ENCODE results near the gene FIS1.
"Not testable (repeated sequence)": the region's sequence is repeated elsewhere in the genome, so short reads cannot be mapped to it uniquely, and the experiment has no call there.

Gene FIS1

GRCh38 chr7:101255796-101256195 lies 10.9 kb upstream of the FIS1 start:
- no peak for DNase-seq (ENCODE audit: low spot score)

- not testable (repeated sequence) for DNase-seq (ENCODE audit: low spot score)
Measured at GRCh38 chr7:101253199-101253598, 8.3 kb upstream of the FIS1 start.

- DNase-seq (ENCODE audit: low spot score) = peak; percentile 96
Measured at GRCh38 chr7:101251871-101252659, 7.2 kb upstream of the FIS1 start.

- no peak for DNase-seq (ENCODE audit: low spot score)
Measured at GRCh38 chr7:101250324-101250723, 5.4 kb upstream of the FIS1 start.

GRCh38 chr7:101248276-101248675 lies 3.4 kb upstream of the FIS1 start:
- no peak for DNase-seq (ENCODE audit: low spot score)

GRCh38 chr7:101245147-101245668 lies 327 bp upstream of the FIS1 start:
- peak; percentile 93 for DNase-seq (ENCODE audit: low spot score)

GRCh38 chr7:101243646-101244374 lies 1.1 kb downstream of the FIS1 start:
- peak; percentile 91 for DNase-seq (ENCODE audit: low spot score)

GRCh38 chr7:101241443-101242349 lies 3.2 kb downstream of the FIS1 start:
- no peak for DNase-seq (ENCODE audit: low spot score)

GRCh38 chr7:101241015-101241363 lies 3.9 kb downstream of the FIS1 start:
- no peak for DNase-seq (ENCODE audit: low spot score)

- no peak for DNase-seq (ENCODE audit: low spot score)
Measured at GRCh38 chr7:101240226-101241014, 4.5 kb downstream of the FIS1 start.

- DNase-seq (ENCODE audit: low spot score) = no peak
Measured at GRCh38 chr7:101239951-101240220, 5.0 kb downstream of the FIS1 start.

GRCh38 chr7:101239191-101239950 lies 5.5 kb downstream of the FIS1 start:
- no peak for DNase-seq (ENCODE audit: low spot score)

GRCh38 chr7:101238226-101239182 lies 6.4 kb downstream of the FIS1 start:
- no peak for DNase-seq (ENCODE audit: low spot score)

- DNase-seq (ENCODE audit: low spot score) = no peak
Measured at GRCh38 chr7:101237206-101238067, 7.4 kb downstream of the FIS1 start, which contains the start of gene CLDN15. Gene CLDN15 (minus strand): TSS chr7:101237802. CDS start chr7:101237581, 221 bp downstream.

GRCh38 chr7:101236292-101236835 lies 8.5 kb downstream of the FIS1 start:
- no peak for DNase-seq (ENCODE audit: low spot score)

- no peak for DNase-seq (ENCODE audit: low spot score)
Measured at GRCh38 chr7:101235522-101235921, 9.4 kb downstream of the FIS1 start.

GRCh38 chr7:101235050-101235449 lies 9.8 kb downstream of the FIS1 start:
- no peak for DNase-seq (ENCODE audit: low spot score)

GRCh38 chr7:101234636-101235035 lies 10.2 kb downstream of the FIS1 start:
- DNase-seq (ENCODE audit: low spot score) = no peak
